KMS-11 (cell line): ENCODE results near the gene DNAAF1.

Experiments
- H2AFZ ChIP-seq: fragments of 200-600 bp; sonication (generic); 2 replicates; pipeline ENCODE4 v1.6.1; 2016; ENCODE audit warnings: antibody characterized with exemption, mixed run types, low read depth
- H3K27ac ChIP-seq: fragments of 200-600 bp; sonication (generic); 2 replicates; pipeline ENCODE4 v1.6.1; 2016; ENCODE audit warnings: mild to moderate bottlenecking, mixed run types
- H3K27me3 ChIP-seq: fragments of 200-600 bp; sonication (generic); 2 replicates; pipeline ENCODE4 v1.6.1; 2017; ENCODE audit warnings: mild to moderate bottlenecking, low read depth, mixed run types, moderate library complexity; ENCODE audit not compliant: insufficient read depth
- H3K36me3 ChIP-seq: fragments of 200-600 bp; sonication (generic); 2 replicates; pipeline ENCODE4 v1.6.1; 2017; ENCODE audit warnings: mild to moderate bottlenecking, mixed run types; ENCODE audit not compliant: insufficient read depth
- H3K4me1 ChIP-seq: fragments of 200-600 bp; sonication (generic); 2 replicates; pipeline ENCODE4 v1.6.1; 2016; ENCODE audit warnings: mild to moderate bottlenecking, low read depth, mixed run types; ENCODE audit not compliant: poor library complexity, severe bottlenecking
- H3K4me2 ChIP-seq: fragments of 200-600 bp; sonication (generic); 2 replicates; pipeline ENCODE4 v1.7.0; 2016; ENCODE audit warnings: mild to moderate bottlenecking, mixed run types
- H3K4me3 ChIP-seq: fragments of 200-600 bp; sonication (generic); IDR thresholded peaks from 2 replicates; pipeline ENCODE4 v1.6.1; 2017; ENCODE audit warnings: low read depth, low read length, mixed read lengths; ENCODE audit not compliant: insufficient read depth
- H3K79me2 ChIP-seq: fragments of 200-600 bp; sonication (generic); 2 replicates; pipeline ENCODE4 v1.6.1; 2016; ENCODE audit warnings: low read depth, mixed run types; ENCODE audit not compliant: insufficient read depth
- H3K9ac ChIP-seq: fragments of 200-600 bp; sonication (generic); 2 replicates; pipeline ENCODE4 v1.6.1; 2016; ENCODE audit warnings: mild to moderate bottlenecking, mixed run types
- H4K20me1 ChIP-seq: fragments of 200-600 bp; sonication (generic); 2 replicates; pipeline ENCODE4 v1.6.1; 2016; ENCODE audit warnings: mild to moderate bottlenecking, mixed run types; ENCODE audit not compliant: insufficient read depth
- CTCF ChIP-seq: fragments of 200-600 bp; sonication (generic); conservative IDR thresholded peaks from 2 replicates; pipeline ENCODE4 v1.6.1; 2017; ENCODE audit warnings: low read depth, mild to moderate bottlenecking, antibody characterized with exemption, low read length, moderate library complexity, mixed read lengths

Gene DNAAF1

DNA sequence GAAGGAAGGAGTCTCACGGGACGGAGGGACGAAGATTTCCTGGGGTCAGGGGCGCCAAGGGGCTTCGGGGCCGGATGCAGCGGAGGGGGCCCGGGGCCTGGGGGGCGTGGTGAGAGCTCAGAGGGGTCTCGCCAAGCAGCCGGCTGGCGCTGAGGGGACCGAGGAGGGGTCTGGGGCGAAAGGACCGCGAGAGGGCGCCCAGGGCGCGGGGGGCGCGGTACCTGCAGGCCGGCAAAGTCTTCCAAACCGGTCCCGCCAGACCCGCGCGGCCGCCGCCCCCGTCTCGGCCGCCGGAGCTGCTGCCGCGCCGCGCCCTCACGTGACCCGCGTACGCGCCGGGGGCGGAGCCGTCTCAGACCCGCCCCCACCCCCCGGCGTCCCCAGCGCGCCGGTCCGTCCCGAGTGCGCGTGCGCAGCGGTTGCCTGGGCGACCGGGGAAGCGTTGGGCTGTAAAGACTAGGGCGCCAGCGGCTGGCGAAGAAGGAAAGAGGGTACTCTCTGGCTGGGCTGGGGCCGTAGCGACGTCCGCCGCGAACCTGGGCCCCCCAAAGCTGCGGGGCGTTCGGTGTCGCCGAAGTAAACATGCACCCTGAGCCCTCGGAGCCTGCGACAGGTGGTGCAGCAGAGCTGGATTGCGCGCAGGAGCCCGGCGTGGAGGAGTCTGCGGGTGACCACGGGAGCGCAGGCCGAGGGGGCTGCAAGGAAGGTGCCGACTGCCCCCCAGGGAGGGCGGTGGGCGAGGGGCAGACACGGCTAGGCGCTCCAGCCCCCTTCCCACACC is at the start of gene DNAAF1, which contains the start of gene HSDL1:
TSS of gene DNAAF1 (plus strand) at position 450 of the 781 bp plus-strand sequence. CDS start at position 583, 133 bp downstream.
TSS of gene HSDL1 (minus strand) at position 319 of the 781 bp plus-strand sequence. CDS start 13,856 bp downstream, outside the sequence.
- Histone ChIP-seq H2AFZ (peak within 1 kb of the TSS; percentile 80), H3K4me1 (peaks cover 13% of the 10 kb centered on the region), H3K4me2 (peak within 1 kb of the TSS; percentile 77), H3K4me3 (no peak within 1 kb of the TSS), H4K20me1 (no peaks in the 10 kb centered on the region), H3K27ac (no peak within 1 kb of the TSS), H3K27me3 (no peaks in the 10 kb centered on the region), H3K9ac (peak within 1 kb of the TSS; percentile 22; the same call in 1 of the 2 replicates), H3K79me2 (peaks cover 11% of the 10 kb centered on the region; the same call in 1 of the 2 replicates), H3K36me3 (no peaks in the 10 kb centered on the region)
- no peak for TF ChIP-seq CTCF

- no peak overlapping the region for H2AFZ ChIP-seq
- peaks cover 11% of the 10 kb centered on the region; the same call in 1 of the 2 replicates for H3K79me2 ChIP-seq
- H3K27me3 ChIP-seq, result no peaks in the 10 kb centered on the region
- H3K4me2 ChIP-seq, result no peak overlapping the region
- no peaks in the 10 kb centered on the region for H4K20me1 ChIP-seq
- H3K9ac ChIP-seq, result no peak overlapping the region
- no peak overlapping the region for H3K4me3 ChIP-seq
- H3K36me3 ChIP-seq, result peaks cover 6% of the 10 kb centered on the region; the same call in 1 of the 2 replicates
- peaks cover 51% of the 10 kb centered on the region for H3K4me1 ChIP-seq
- H3K27ac ChIP-seq, result no peak overlapping the region
- no peak for TF ChIP-seq CTCF
These were observed 49.6 kb upstream of the DNAAF1 start for GRCh38 chr16:84095466-84095865.

DNA sequence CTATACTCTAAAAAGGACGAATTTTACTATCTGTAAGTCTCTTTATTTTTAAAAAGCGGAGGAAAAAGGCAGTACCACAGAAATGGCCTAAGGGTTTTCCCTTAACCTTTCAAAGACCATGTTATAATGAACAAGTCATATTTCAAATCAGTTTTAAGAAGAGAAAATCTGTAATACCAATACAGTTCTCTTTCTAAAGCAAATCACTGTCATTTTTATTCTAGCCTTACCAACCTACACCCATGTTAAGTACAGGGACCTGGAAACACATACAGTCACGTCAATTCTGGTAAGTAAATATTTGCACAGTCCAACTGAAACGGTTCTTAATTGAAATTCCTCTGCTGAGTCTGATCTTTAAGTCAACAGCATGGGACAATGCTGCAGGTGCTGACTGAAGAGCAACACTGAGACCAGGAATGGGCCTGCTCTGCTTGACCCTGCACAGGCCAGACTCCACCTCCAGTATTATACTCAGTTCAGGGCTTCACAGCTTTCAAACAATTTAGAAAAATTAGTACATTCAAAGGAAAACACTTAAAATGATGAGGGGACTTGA is 48.6 kb upstream of the DNAAF1 start:
- H3K27me3 ChIP-seq, result no peaks in the 10 kb centered on the region
- H3K9ac ChIP-seq, result no peak overlapping the region
- H2AFZ ChIP-seq, result no peak overlapping the region
- H3K79me2 ChIP-seq, result peaks cover 16% of the 10 kb centered on the region; the same call in 1 of the 2 replicates
- H3K36me3 ChIP-seq, result peaks cover 6% of the 10 kb centered on the region; the same call in 1 of the 2 replicates
- no peak overlapping the region for H3K27ac ChIP-seq
- TF ChIP-seq CTCF, result no peak
- no peak overlapping the region for H3K4me3 ChIP-seq
- no peak overlapping the region for H3K4me2 ChIP-seq
- H3K4me1 ChIP-seq, result peaks cover 51% of the 10 kb centered on the region
- no peaks in the 10 kb centered on the region for H4K20me1 ChIP-seq

DNA sequence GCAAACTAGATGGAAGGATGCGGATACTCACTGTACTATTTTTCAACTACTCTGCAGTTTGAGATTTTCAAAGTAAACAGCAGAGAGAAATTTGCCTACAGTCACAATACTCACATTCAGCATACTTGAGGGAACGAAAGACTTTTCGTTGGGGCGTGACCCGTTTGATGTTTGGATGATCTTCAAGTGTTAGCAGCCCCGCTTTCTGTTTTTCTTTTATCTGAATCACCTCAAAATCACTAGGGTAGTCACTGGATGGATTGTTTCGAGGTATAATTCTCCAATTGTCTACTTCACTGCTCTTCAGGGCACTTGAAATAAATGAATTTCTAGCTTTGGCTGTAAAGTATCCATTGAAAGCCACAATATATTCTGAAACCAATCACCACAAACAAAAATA is 46.2 kb upstream of the DNAAF1 start:
- Histone ChIP-seq H2AFZ (no peak overlapping the region), H3K4me2 (peak overlapping the region; percentile 36; the same call in 1 of the 2 replicates), H3K36me3 (no peaks in the 10 kb centered on the region), H3K9ac (no peak overlapping the region), H3K4me3 (no peak overlapping the region), H3K79me2 (peaks cover 31% of the 10 kb centered on the region; the same call in 1 of the 2 replicates), H3K27me3 (no peaks in the 10 kb centered on the region), H3K27ac (peak overlapping the region; percentile 54; the same call in 1 of the 2 replicates), H3K4me1 (peaks cover 56% of the 10 kb centered on the region), H4K20me1 (peaks cover 4% of the 10 kb centered on the region; the same call in 1 of the 2 replicates)
- TF ChIP-seq CTCF, result no peak
